ENCODE data around the gene MAPK1. TPM values are rescaled to one million over a fixed set of nuclear protein-coding genes. Genes with fewer than 3 reads are reported as not detected.
"Not testable (repeated sequence)": the region's sequence is repeated elsewhere in the genome, so short reads cannot be mapped to it uniquely, and the experiment has no call there.

The MAPK1 gene
- total and polyA plus RNA-seq, 4 donors = 13.6 to 159 (median 76.6) TPM

GRCh38 chr22:21835378-21835777 lies 32.1 kb downstream of the MAPK1 start:
- peaks cover 1 to 7% of the 10 kb centered on the region in 2 donors for H3K4me1 ChIP-seq (ENCODE audit: control insufficient read depth in 1 of 2, insufficient read depth in 2 of 2, low read length in 2 of 2)
- WGBS, 2 donors = 5 to 12% methylated on average over 2 of the region's 2 CpGs
- DNase-seq (no peak), ATAC-seq (ENCODE audit: low FRiP score) (no peak)
- no peak overlapping the region for H3K4me3 ChIP-seq (ENCODE audit: low read length in 2 of 2)
- no peaks in the 10 kb centered on the region for H3K9me3 ChIP-seq (ENCODE audit: control insufficient read depth, low read length)
- no peaks in the 10 kb centered on the region for H3K36me3 ChIP-seq (ENCODE audit: control insufficient read depth in 1 of 2, insufficient read depth in 2 of 2, low read length in 1 of 2)
- no peaks in the 10 kb centered on the region for H3K27me3 ChIP-seq (ENCODE audit: control insufficient read depth in 1 of 2, insufficient read depth in 2 of 2, low read length in 1 of 2)
- H3K27ac ChIP-seq (ENCODE audit: low read depth in 1 of 2, low read length in 2 of 2) = no peak overlapping the region
- intact Hi-C loops (cut with DNase I) = no loop called here

GRCh38 chr22:21834869-21835268 lies 32.6 kb downstream of the MAPK1 start:
- DNase-seq = no peak
- Histone ChIP-seq H3K4me3 (ENCODE audit: low read length in 2 of 2) (no peak overlapping the region), H3K4me1 (ENCODE audit: control insufficient read depth in 1 of 2, insufficient read depth in 2 of 2, low read length in 2 of 2) (peaks cover 1 to 7% of the 10 kb centered on the region in 2 donors), H3K27ac (ENCODE audit: low read depth in 1 of 2, low read length in 2 of 2) (peak overlapping the region in 1 of 2 donors; percentile 71), H3K36me3 (ENCODE audit: control insufficient read depth in 1 of 2, insufficient read depth in 2 of 2, low read length in 1 of 2) (no peaks in the 10 kb centered on the region), H3K9me3 (ENCODE audit: control insufficient read depth, low read length) (no peaks in the 10 kb centered on the region), H3K27me3 (ENCODE audit: control insufficient read depth in 1 of 2, insufficient read depth in 2 of 2, low read length in 1 of 2) (no peaks in the 10 kb centered on the region)
- intact Hi-C loops (cut with DNase I) = no loop called here
- no peak for ATAC-seq (ENCODE audit: low FRiP score)
- 51 to 53% methylated on average over 4 of the region's 4 CpGs for WGBS, 2 donors

- H3K36me3 ChIP-seq (ENCODE audit: control insufficient read depth in 1 of 2, insufficient read depth in 2 of 2, low read length in 1 of 2) = no peaks in the 10 kb centered on the region
- no peaks in the 10 kb centered on the region for H3K9me3 ChIP-seq (ENCODE audit: control insufficient read depth, low read length)
- DNase-seq = no peak
- WGBS, 2 donors = 70 to 72% methylated on average over 8 of the region's 8 CpGs
- intact Hi-C loops (cut with DNase I) = no loop called here
- no peak overlapping the region for H3K4me3 ChIP-seq (ENCODE audit: low read length in 2 of 2)
- peak; percentile 51 for ATAC-seq (ENCODE audit: low FRiP score)
- H3K27me3 ChIP-seq (ENCODE audit: control insufficient read depth in 1 of 2, insufficient read depth in 2 of 2, low read length in 1 of 2) = no peaks in the 10 kb centered on the region
- H3K27ac ChIP-seq (ENCODE audit: low read depth in 1 of 2, low read length in 2 of 2) = peak overlapping the region in 1 of 2 donors; percentile 2
- peaks cover 5 to 10% of the 10 kb centered on the region in 2 donors for H3K4me1 ChIP-seq (ENCODE audit: control insufficient read depth in 1 of 2, insufficient read depth in 2 of 2, low read length in 2 of 2)
Measured at GRCh38 chr22:21832291-21833290, 34.9 kb downstream of the MAPK1 start.

GRCh38 chr22:21829523-21829922 lies 37.9 kb downstream of the MAPK1 start:
- Histone ChIP-seq H3K36me3 (ENCODE audit: control insufficient read depth in 1 of 2, insufficient read depth in 2 of 2, low read length in 1 of 2) (no peaks in the 10 kb centered on the region), H3K27me3 (ENCODE audit: control insufficient read depth in 1 of 2, insufficient read depth in 2 of 2, low read length in 1 of 2) (no peaks in the 10 kb centered on the region), H3K9me3 (ENCODE audit: control insufficient read depth, low read length) (no peaks in the 10 kb centered on the region), H3K4me3 (ENCODE audit: low read length in 2 of 2) (no peak overlapping the region), H3K4me1 (ENCODE audit: control insufficient read depth in 1 of 2, insufficient read depth in 2 of 2, low read length in 2 of 2) (peaks cover 5 to 6% of the 10 kb centered on the region in 2 donors), H3K27ac (ENCODE audit: low read depth in 1 of 2, low read length in 2 of 2) (no peak overlapping the region)
- WGBS, 2 donors = 59 to 64% methylated on average over 3 of the region's 3 CpGs
- ATAC-seq (ENCODE audit: low FRiP score) (no peak), DNase-seq (no peak)
- intact Hi-C loops (cut with DNase I) = no loop called here

GRCh38 chr22:21828268-21828638 lies 39.2 kb downstream of the MAPK1 start:
- Histone ChIP-seq H3K36me3 (ENCODE audit: control insufficient read depth in 1 of 2, insufficient read depth in 2 of 2, low read length in 1 of 2) (no peaks in the 10 kb centered on the region), H3K4me1 (ENCODE audit: control insufficient read depth in 1 of 2, insufficient read depth in 2 of 2, low read length in 2 of 2) (peaks cover 5 to 14% of the 10 kb centered on the region in 2 donors), H3K27me3 (ENCODE audit: control insufficient read depth in 1 of 2, insufficient read depth in 2 of 2, low read length in 1 of 2) (no peaks in the 10 kb centered on the region), H3K27ac (ENCODE audit: low read depth in 1 of 2, low read length in 2 of 2) (no peak overlapping the region), H3K9me3 (ENCODE audit: control insufficient read depth, low read length) (no peaks in the 10 kb centered on the region), H3K4me3 (ENCODE audit: low read length in 2 of 2) (no peak overlapping the region)
- 75 to 77% methylated on average over 4 of the region's 4 CpGs for WGBS, 2 donors
- ATAC-seq (ENCODE audit: low FRiP score) = no peak
- DNase-seq = no peak
- intact Hi-C loops (cut with DNase I) = no loop called here

- 59 to 70% methylated on average over 3 of the region's 3 CpGs for WGBS, 2 donors
- H3K4me1 ChIP-seq (ENCODE audit: control insufficient read depth in 1 of 2, insufficient read depth in 2 of 2, low read length in 2 of 2) = peaks cover 5 to 14% of the 10 kb centered on the region in 2 donors
- H3K36me3 ChIP-seq (ENCODE audit: control insufficient read depth in 1 of 2, insufficient read depth in 2 of 2, low read length in 1 of 2) = no peaks in the 10 kb centered on the region
- ATAC-seq (ENCODE audit: low FRiP score) (no peak), DNase-seq (no peak)
- no peaks in the 10 kb centered on the region for H3K9me3 ChIP-seq (ENCODE audit: control insufficient read depth, low read length)
- H3K4me3 ChIP-seq (ENCODE audit: low read length in 2 of 2) = no peak overlapping the region
- intact Hi-C loops (cut with DNase I) = no loop called here
- no peak overlapping the region for H3K27ac ChIP-seq (ENCODE audit: low read depth in 1 of 2, low read length in 2 of 2)
- no peaks in the 10 kb centered on the region for H3K27me3 ChIP-seq (ENCODE audit: control insufficient read depth in 1 of 2, insufficient read depth in 2 of 2, low read length in 1 of 2)
Measured at GRCh38 chr22:21827628-21828267, 39.7 kb downstream of the MAPK1 start.

- H3K4me1 ChIP-seq (ENCODE audit: control insufficient read depth in 1 of 2, insufficient read depth in 2 of 2, low read length in 2 of 2) = peaks cover 5 to 12% of the 10 kb centered on the region in 2 donors
- no peak for ATAC-seq (ENCODE audit: low FRiP score)
- DNase-seq = no peak
Measured at GRCh38 chr22:21826204-21826603, 41.2 kb downstream of the MAPK1 start.

GRCh38 chr22:21824962-21825361 lies 42.5 kb downstream of the MAPK1 start:
- H3K9me3 ChIP-seq (ENCODE audit: control insufficient read depth, low read length); H3K27ac ChIP-seq (ENCODE audit: low read depth in 1 of 2, low read length in 2 of 2); H3K36me3 ChIP-seq (ENCODE audit: control insufficient read depth in 1 of 2, insufficient read depth in 2 of 2, low read length in 1 of 2); DNase-seq; H3K27me3 ChIP-seq (ENCODE audit: control insufficient read depth in 1 of 2, insufficient read depth in 2 of 2, low read length in 1 of 2); ATAC-seq (ENCODE audit: low FRiP score); intact Hi-C loops (cut with DNase I); H3K4me3 ChIP-seq (ENCODE audit: low read length in 2 of 2): not testable (repeated sequence)
- 95% methylated on average over 7 of the region's 7 CpGs for WGBS, 2 donors
- H3K4me1 ChIP-seq (ENCODE audit: control insufficient read depth in 1 of 2, insufficient read depth in 2 of 2, low read length in 2 of 2) = peaks cover 5 to 14% of the 10 kb centered on the region in 2 donors

More at GRCh38 chr22:21826204-21826603, 41.2 kb downstream of the MAPK1 start:
- H3K27me3 ChIP-seq (ENCODE audit: control insufficient read depth in 1 of 2, insufficient read depth in 2 of 2, low read length in 1 of 2) = no peaks in the 10 kb centered on the region
- H3K36me3 ChIP-seq (ENCODE audit: control insufficient read depth in 1 of 2, insufficient read depth in 2 of 2, low read length in 1 of 2) = no peaks in the 10 kb centered on the region
- H3K27ac ChIP-seq (ENCODE audit: low read depth in 1 of 2, low read length in 2 of 2) = no peak overlapping the region
- intact Hi-C loops (cut with DNase I) = no loop called here
- WGBS, 2 donors = 95% methylated on average over 7 of the region's 7 CpGs
- H3K4me3 ChIP-seq (ENCODE audit: low read length in 2 of 2) = no peak overlapping the region
- H3K9me3 ChIP-seq (ENCODE audit: control insufficient read depth, low read length) = no peaks in the 10 kb centered on the region

All from aorta (tissue), 5 donors.